ENCODE results near the gene RHO. TPM values are rescaled to one million over a fixed set of nuclear protein-coding genes. Genes with fewer than 3 reads are reported as not detected.

Gene RHO
- total RNA-seq, 1 experiment from 2014 or later: not detected

DNA sequence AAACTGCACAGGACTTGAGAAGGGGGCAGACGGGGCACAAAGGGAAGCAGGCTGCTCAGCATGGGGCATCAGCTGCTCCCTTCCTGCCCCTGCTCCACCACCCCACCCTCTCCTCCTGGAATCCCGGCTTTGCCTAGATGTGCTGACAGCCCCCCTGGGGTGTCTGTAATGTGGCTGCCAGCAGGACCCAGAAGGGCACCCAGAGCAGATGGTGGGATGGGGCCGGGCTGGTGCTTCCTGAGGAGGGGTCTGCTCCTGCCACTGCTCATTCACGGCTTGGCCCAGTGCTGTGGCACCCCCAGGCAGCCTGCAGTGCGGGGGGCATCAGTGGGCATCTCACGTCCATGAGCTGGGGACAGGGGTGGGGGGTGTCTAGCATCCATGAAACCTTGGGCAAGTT is 24.7 kb downstream of the RHO start:
- no TSS peak for BruUV-seq (replicated peaks)
- ChIA-PET CTCF (interaction anchor here (0.5 kb wide), 1 partner anchor 325 kb away, joined by 4 read pairs; no protein-coding TSS in a partner anchor), POLR2A (no interaction called here)
- Histone ChIP-seq H3K9me3 (ENCODE audit: control insufficient read depth, insufficient read depth, low read depth, low read length) (no peaks in the 10 kb centered on the region), H3K36me3 (ENCODE audit: control insufficient read depth, insufficient read depth, low read length) (peaks cover 3% of the 10 kb centered on the region; the same call in 1 of the 2 replicates), H3K27me3 (ENCODE audit: control insufficient read depth, insufficient read depth, low read length) (no peaks in the 10 kb centered on the region), H3K4me1 (ENCODE audit: control insufficient read depth, insufficient read depth, low read length) (peaks cover 4% of the 10 kb centered on the region; the same call in 1 of the 2 replicates), H3K27ac (ENCODE audit: low read length) (no peak overlapping the region), H3K4me3 (ENCODE audit: low read depth in 2 of 2, low read length in 2 of 2) (no peak overlapping the region)
- in situ Hi-C loops (cut with HindIII; ENCODE audit: low pct_unique_long_range_greater_than_20kb, low sequenced_read_pairs) (no loop called here), intact Hi-C loops (cut with micrococcal nuclease; ENCODE audit: unreplicated experiment) (no loop called here)
- ATAC-seq (no peak), DNase-seq (ENCODE audit: low read depth, low spot score) (no peak)
- TF ChIP-seq SIN3A (IDR thresholded peaks at IDR 0.05; ENCODE audit: borderline replicate concordance, insufficient read depth, low read depth, low read length): no peak
- no peak for TF ChIP-seq POLR2AphosphoS5 (IDR thresholded peaks at IDR 0.05; ENCODE audit: low read depth, low read length)
- TF ChIP-seq TCF7L2 (IDR thresholded peaks at IDR 0.05; ENCODE audit: low read depth, low read length): no peak
- TF ChIP-seq, protein P1, sequence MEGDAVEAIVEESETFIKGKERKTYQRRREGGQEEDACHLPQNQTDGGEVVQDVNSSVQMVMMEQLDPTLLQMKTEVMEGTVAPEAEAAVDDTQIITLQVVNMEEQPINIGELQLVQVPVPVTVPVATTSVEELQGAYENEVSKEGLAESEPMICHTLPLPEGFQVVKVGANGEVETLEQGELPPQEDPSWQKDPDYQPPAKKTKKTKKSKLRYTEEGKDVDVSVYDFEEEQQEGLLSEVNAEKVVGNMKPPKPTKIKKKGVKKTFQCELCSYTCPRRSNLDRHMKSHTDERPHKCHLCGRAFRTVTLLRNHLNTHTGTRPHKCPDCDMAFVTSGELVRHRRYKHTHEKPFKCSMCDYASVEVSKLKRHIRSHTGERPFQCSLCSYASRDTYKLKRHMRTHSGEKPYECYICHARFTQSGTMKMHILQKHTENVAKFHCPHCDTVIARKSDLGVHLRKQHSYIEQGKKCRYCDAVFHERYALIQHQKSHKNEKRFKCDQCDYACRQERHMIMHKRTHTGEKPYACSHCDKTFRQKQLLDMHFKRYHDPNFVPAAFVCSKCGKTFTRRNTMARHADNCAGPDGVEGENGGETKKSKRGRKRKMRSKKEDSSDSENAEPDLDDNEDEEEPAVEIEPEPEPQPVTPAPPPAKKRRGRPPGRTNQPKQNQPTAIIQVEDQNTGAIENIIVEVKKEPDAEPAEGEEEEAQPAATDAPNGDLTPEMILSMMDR (IDR thresholded peaks at IDR 0.05): no peak
- TF ChIP-seq, protein P2, sequence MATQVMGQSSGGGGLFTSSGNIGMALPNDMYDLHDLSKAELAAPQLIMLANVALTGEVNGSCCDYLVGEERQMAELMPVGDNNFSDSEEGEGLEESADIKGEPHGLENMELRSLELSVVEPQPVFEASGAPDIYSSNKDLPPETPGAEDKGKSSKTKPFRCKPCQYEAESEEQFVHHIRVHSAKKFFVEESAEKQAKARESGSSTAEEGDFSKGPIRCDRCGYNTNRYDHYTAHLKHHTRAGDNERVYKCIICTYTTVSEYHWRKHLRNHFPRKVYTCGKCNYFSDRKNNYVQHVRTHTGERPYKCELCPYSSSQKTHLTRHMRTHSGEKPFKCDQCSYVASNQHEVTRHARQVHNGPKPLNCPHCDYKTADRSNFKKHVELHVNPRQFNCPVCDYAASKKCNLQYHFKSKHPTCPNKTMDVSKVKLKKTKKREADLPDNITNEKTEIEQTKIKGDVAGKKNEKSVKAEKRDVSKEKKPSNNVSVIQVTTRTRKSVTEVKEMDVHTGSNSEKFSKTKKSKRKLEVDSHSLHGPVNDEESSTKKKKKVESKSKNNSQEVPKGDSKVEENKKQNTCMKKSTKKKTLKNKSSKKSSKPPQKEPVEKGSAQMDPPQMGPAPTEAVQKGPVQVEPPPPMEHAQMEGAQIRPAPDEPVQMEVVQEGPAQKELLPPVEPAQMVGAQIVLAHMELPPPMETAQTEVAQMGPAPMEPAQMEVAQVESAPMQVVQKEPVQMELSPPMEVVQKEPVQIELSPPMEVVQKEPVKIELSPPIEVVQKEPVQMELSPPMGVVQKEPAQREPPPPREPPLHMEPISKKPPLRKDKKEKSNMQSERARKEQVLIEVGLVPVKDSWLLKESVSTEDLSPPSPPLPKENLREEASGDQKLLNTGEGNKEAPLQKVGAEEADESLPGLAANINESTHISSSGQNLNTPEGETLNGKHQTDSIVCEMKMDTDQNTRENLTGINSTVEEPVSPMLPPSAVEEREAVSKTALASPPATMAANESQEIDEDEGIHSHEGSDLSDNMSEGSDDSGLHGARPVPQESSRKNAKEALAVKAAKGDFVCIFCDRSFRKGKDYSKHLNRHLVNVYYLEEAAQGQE (IDR thresholded peaks at IDR 0.05; ENCODE audit: insufficient read depth in 1 of 2, low read depth in 2 of 2, low read length in 1 of 2): no peak

DNA sequence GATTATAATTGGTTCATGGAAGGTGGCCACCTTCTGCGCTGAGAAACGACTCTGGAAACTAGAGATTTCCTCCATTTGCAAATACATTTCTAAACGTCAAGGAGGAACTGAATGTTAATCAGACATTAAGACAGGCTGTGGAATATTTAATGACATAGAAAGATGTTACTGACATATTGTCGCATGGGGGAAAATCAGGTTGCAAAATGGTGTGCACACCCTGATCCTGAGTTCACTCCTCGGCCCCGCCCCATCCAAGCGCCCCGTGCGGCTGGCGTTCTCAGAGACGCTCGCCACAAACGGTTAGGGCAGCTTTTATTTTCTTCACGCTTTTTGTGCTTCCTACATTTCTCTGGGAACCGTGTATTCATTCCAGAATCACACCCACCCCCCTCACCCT is 25.3 kb downstream of the RHO start:
- Histone ChIP-seq H3K36me3 (ENCODE audit: control insufficient read depth, insufficient read depth, low read length) (peaks cover 5% of the 10 kb centered on the region), H3K27ac (ENCODE audit: low read length) (no peak overlapping the region), H3K4me3 (ENCODE audit: low read depth in 2 of 2, low read length in 2 of 2) (no peak overlapping the region), H3K4me1 (ENCODE audit: control insufficient read depth, insufficient read depth, low read length) (peaks cover 6% of the 10 kb centered on the region), H3K9me3 (ENCODE audit: control insufficient read depth, insufficient read depth, low read depth, low read length) (no peaks in the 10 kb centered on the region), H3K27me3 (ENCODE audit: control insufficient read depth, insufficient read depth, low read length) (no peaks in the 10 kb centered on the region)
- intact Hi-C loops (cut with micrococcal nuclease; ENCODE audit: unreplicated experiment): no loop called here
- TF ChIP-seq POLR2AphosphoS5 (IDR thresholded peaks at IDR 0.05; ENCODE audit: low read depth, low read length) (no peak), TCF7L2 (IDR thresholded peaks at IDR 0.05; ENCODE audit: low read depth, low read length) (no peak), SIN3A (IDR thresholded peaks at IDR 0.05; ENCODE audit: borderline replicate concordance, insufficient read depth, low read depth, low read length) (no peak)
- TF ChIP-seq, protein P2 (IDR thresholded peaks at IDR 0.05; ENCODE audit: insufficient read depth in 1 of 2, low read depth in 2 of 2, low read length in 1 of 2): no peak
- TF ChIP-seq, protein P1 (IDR thresholded peaks at IDR 0.05): no peak
- CTCF ChIA-PET: no interaction called here
- DNase-seq (ENCODE audit: low read depth, low spot score) (no peak), ATAC-seq (no peak)
- POLR2A ChIA-PET: interaction anchor here (0.7 kb wide), 1 partner anchor 53 kb away, joined by 3 read pairs; no protein-coding TSS in a partner anchor
- BruUV-seq (replicated peaks): no TSS peak
- in situ Hi-C loops (cut with HindIII; ENCODE audit: low pct_unique_long_range_greater_than_20kb, low sequenced_read_pairs): no loop called here

Measured in Panc1 (cell line).